ENCODE measurements around the gene RASGRP1. TPM values are rescaled to one million over a fixed set of nuclear protein-coding genes. Genes with fewer than 3 reads are reported as not detected.
A peak's percentile ranks its signal among the peaks of the same experiment; 100 is the strongest.

The RASGRP1 gene
- total RNA-seq, 2 experiments from 2014 or later, result 66.6 to 69.7 TPM

GRCh38 chr15:38516626-38517025 lies 48.0 kb downstream of the RASGRP1 start:
- ChIA-PET POLR2A (interaction anchor here (0.7 to 0.9 kb wide), 2 partner anchors 11 to 169 kb away, joined by 3 read pairs; no protein-coding TSS in a partner anchor), CTCF (interaction anchor here (0.7 to 2.4 kb wide), 5 partner anchors 12 to 174 kb away, joined by 3 to 14 read pairs (median 4); partner anchors contain the start of gene RASGRP1)
- peak overlapping the region; percentile 75 for H3K27ac Mint-ChIP-seq
- no peak overlapping the region for H3K4me3 Mint-ChIP-seq
- Histone ChIP-seq H3K36me3 (ENCODE audit: insufficient read depth, low read length) (peaks cover 90% of the 10 kb centered on the region), H3K9me3 (ENCODE audit: control insufficient read depth in 1 of 2, insufficient read depth in 1 of 2, low read length in 2 of 2) (no peaks in the 10 kb centered on the region), H3K4me1 (ENCODE audit: insufficient read depth, low read length) (no peaks in the 10 kb centered on the region), H3K4me3 (ENCODE audit: low read length) (no peak overlapping the region), H3K27me3 (ENCODE audit: control insufficient read depth in 1 of 2, insufficient read depth in 2 of 2, low read length in 2 of 2) (no peaks in the 10 kb centered on the region), H3K27ac (ENCODE audit: low read depth in 1 of 2, low read length in 2 of 2) (peak overlapping the region in 1 of 2 donors; percentile 21)
- ATAC-seq (ENCODE audit: poor library complexity), result no peak
- intact Hi-C loops (cut with DNase I, micrococcal nuclease), result loop anchor here in 1 of 2 experiments (5.0 kb wide), 1 partner anchor 41 kb away; no protein-coding TSS in a partner anchor
- DNase-seq, result no peak
- H3K27me3 Mint-ChIP-seq, result no peaks in the 10 kb centered on the region
- peaks cover 13% of the 10 kb centered on the region for H3K4me1 Mint-ChIP-seq (ENCODE audit: low read depth)
- TF ChIP-seq, protein P1, sequence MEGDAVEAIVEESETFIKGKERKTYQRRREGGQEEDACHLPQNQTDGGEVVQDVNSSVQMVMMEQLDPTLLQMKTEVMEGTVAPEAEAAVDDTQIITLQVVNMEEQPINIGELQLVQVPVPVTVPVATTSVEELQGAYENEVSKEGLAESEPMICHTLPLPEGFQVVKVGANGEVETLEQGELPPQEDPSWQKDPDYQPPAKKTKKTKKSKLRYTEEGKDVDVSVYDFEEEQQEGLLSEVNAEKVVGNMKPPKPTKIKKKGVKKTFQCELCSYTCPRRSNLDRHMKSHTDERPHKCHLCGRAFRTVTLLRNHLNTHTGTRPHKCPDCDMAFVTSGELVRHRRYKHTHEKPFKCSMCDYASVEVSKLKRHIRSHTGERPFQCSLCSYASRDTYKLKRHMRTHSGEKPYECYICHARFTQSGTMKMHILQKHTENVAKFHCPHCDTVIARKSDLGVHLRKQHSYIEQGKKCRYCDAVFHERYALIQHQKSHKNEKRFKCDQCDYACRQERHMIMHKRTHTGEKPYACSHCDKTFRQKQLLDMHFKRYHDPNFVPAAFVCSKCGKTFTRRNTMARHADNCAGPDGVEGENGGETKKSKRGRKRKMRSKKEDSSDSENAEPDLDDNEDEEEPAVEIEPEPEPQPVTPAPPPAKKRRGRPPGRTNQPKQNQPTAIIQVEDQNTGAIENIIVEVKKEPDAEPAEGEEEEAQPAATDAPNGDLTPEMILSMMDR (IDR thresholded peaks at IDR 0.05), result no peak
- peaks cover 92% of the 10 kb centered on the region for H3K36me3 Mint-ChIP-seq (ENCODE audit: low read depth)
- H3K9me3 Mint-ChIP-seq, result no peaks in the 10 kb centered on the region

- ChIA-PET POLR2A (no interaction called here), CTCF (interaction anchor here (1.1 to 3.4 kb wide), 3 partner anchors 49 to 185 kb away, joined by 3 to 10 read pairs (median 3); no protein-coding TSS in a partner anchor)
- ATAC-seq (ENCODE audit: poor library complexity), result no peak
- Histone ChIP-seq H3K27ac (ENCODE audit: low read depth in 1 of 2, low read length in 2 of 2) (no peak overlapping the region), H3K27me3 (ENCODE audit: control insufficient read depth in 1 of 2, insufficient read depth in 2 of 2, low read length in 2 of 2) (no peaks in the 10 kb centered on the region), H3K4me3 (ENCODE audit: low read length) (no peak overlapping the region), H3K4me1 (ENCODE audit: insufficient read depth, low read length) (no peaks in the 10 kb centered on the region), H3K36me3 (ENCODE audit: insufficient read depth, low read length) (peaks cover 98% of the 10 kb centered on the region), H3K9me3 (ENCODE audit: control insufficient read depth in 1 of 2, insufficient read depth in 1 of 2, low read length in 2 of 2) (no peaks in the 10 kb centered on the region)
- H3K27ac Mint-ChIP-seq, result peak overlapping the region; percentile 75
- intact Hi-C loops (cut with DNase I, micrococcal nuclease), result no loop called here
- H3K9me3 Mint-ChIP-seq, result no peaks in the 10 kb centered on the region
- H3K4me3 Mint-ChIP-seq, result no peak overlapping the region
- H3K4me1 Mint-ChIP-seq (ENCODE audit: low read depth), result peaks cover 8% of the 10 kb centered on the region
- H3K27me3 Mint-ChIP-seq, result no peaks in the 10 kb centered on the region
- H3K36me3 Mint-ChIP-seq (ENCODE audit: low read depth), result peaks cover 97% of the 10 kb centered on the region
- TF ChIP-seq, protein P1 (IDR thresholded peaks at IDR 0.05), result no peak
- DNase-seq, result no peak
Measured at GRCh38 chr15:38514601-38515000, 50.0 kb downstream of the RASGRP1 start.

GRCh38 chr15:38512901-38513300 lies 51.7 kb downstream of the RASGRP1 start:
- intact Hi-C loops (cut with DNase I, micrococcal nuclease), result no loop called here
- Mint-ChIP-seq H3K27me3 (no peaks in the 10 kb centered on the region), H3K4me3 (no peak overlapping the region), H3K9me3 (no peaks in the 10 kb centered on the region), H3K36me3 (ENCODE audit: low read depth) (peaks cover 100% of the 10 kb centered on the region), H3K4me1 (ENCODE audit: low read depth) (peaks cover 11% of the 10 kb centered on the region), H3K27ac (peak overlapping the region; percentile 75)
- ATAC-seq (ENCODE audit: poor library complexity) (no peak), DNase-seq (no peak)
- CTCF ChIA-PET, result interaction anchor here (0.9 to 3.4 kb wide), 3 partner anchors 23 to 187 kb away, joined by 3 to 10 read pairs (median 5); no protein-coding TSS in a partner anchor
- Histone ChIP-seq H3K9me3 (ENCODE audit: control insufficient read depth in 1 of 2, insufficient read depth in 1 of 2, low read length in 2 of 2) (no peaks in the 10 kb centered on the region), H3K4me1 (ENCODE audit: insufficient read depth, low read length) (no peaks in the 10 kb centered on the region), H3K36me3 (ENCODE audit: insufficient read depth, low read length) (peaks cover 99% of the 10 kb centered on the region), H3K27me3 (ENCODE audit: control insufficient read depth in 1 of 2, insufficient read depth in 2 of 2, low read length in 2 of 2) (no peaks in the 10 kb centered on the region), H3K4me3 (ENCODE audit: low read length) (no peak overlapping the region), H3K27ac (ENCODE audit: low read depth in 1 of 2, low read length in 2 of 2) (no peak overlapping the region)
- POLR2A ChIA-PET, result interaction anchor here (2.1 kb wide), 1 partner anchor 8 kb away, joined by 7 read pairs; no protein-coding TSS in a partner anchor
- TF ChIP-seq, protein P1 (IDR thresholded peaks at IDR 0.05), result no peak
